Measurements from ENCODE around the gene MIEN1. TPM values are rescaled to one million over a fixed set of nuclear protein-coding genes. Genes with fewer than 3 reads are reported as not detected.

Gene MIEN1
- total and polyA plus RNA-seq, 2 of the 13 experiments (the other 11 are each of a cell fraction or from before 2014, with no cell fraction given), result 40.6 to 56.6 TPM

- TF ChIP-seq ZNF318 (CRISPR knock-in tag; IDR thresholded peaks at IDR 0.05), result no peak
- TF ChIP-seq CSRNP2 (CRISPR knock-in tag; conservative IDR thresholded peaks at IDR 0.05; ENCODE audit: low read depth), result no peak
- no peak for TF ChIP-seq HNRNPH1 (optimal IDR thresholded peaks at IDR 0.05; ENCODE audit: low read depth, low read length)
- TF ChIP-seq SCMH1 (CRISPR knock-in tag; IDR thresholded peaks at IDR 0.05; ENCODE audit: borderline replicate concordance), result no peak
- TF ChIP-seq KAT8 (CRISPR knock-in tag; IDR thresholded peaks at IDR 0.05), result no peak; the same call in 1 of the 2 replicates
- no peak for TF ChIP-seq HDAC6 (IDR thresholded peaks at IDR 0.05; ENCODE audit: low read depth, low read length)
- TF ChIP-seq CENPBD1 (CRISPR knock-in tag; IDR thresholded peaks at IDR 0.05; ENCODE audit: borderline replicate concordance, low read depth), result no peak
- TF ChIP-seq ZNF770 (CRISPR knock-in tag; IDR thresholded peaks at IDR 0.05), result peak; percentile 54; the same call in 1 of the 2 replicates
- peak; percentile 83; the same call in 1 of the 2 replicates for TF ChIP-seq ZSCAN12 (CRISPR knock-in tag; IDR thresholded peaks at IDR 0.05)
- no peak for TF ChIP-seq ZNF20 (CRISPR knock-in tag; IDR thresholded peaks at IDR 0.05)
- peak; percentile 8; the same call in 1 of the 2 replicates for TF ChIP-seq HDAC2 (CRISPR knock-in tag; IDR thresholded peaks at IDR 0.05)
- no peak; the same call in 1 of the 2 replicates for TF ChIP-seq HOMEZ (CRISPR knock-in tag; IDR thresholded peaks at IDR 0.05; ENCODE audit: low read depth)
- TF ChIP-seq ZNF143 (CRISPR knock-in tag; IDR thresholded peaks at IDR 0.05), result 0 out of 2 replicates have a peak, but pooled peaks have one; percentile 9
- TF ChIP-seq HMG20B (CRISPR knock-in tag; conservative IDR thresholded peaks at IDR 0.05), result no peak
Observed at GRCh38 chr17:39737760-39738567, 7.6 kb upstream of the MIEN1 start, which contains the start of gene GRB7 (continued).

Data from HepG2 (cell line).